ENCODE measurements around the gene KIF3B.

The KIF3B gene

DNA sequence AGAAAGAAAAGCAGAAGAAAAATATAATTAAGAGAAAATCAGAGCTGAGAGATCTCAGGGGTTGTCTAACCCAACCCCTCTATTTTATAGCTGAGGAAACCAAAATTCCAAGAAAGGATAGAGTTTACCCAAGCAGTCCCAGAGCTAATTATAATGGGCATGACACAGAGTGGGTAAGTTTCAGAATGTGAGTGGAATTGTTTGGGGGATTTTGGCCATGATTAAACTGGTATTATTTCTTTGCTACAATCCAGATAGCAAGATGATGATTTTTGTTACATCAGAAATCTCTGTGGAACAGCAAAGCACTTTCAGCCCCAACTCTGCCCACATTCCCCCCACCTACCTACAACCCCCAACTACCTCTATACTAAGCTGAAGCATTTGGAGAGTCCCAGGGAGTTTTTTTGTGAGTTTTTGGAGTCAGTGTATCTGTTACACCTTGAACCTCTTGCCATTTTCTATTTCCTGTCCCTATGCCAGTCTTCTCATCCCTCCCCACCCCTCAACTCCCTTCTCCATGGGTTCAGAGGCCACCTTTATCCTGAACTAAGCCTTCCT, 45.0 kb upstream of the KIF3B start:
- TF ChIP-seq, protein P1, sequence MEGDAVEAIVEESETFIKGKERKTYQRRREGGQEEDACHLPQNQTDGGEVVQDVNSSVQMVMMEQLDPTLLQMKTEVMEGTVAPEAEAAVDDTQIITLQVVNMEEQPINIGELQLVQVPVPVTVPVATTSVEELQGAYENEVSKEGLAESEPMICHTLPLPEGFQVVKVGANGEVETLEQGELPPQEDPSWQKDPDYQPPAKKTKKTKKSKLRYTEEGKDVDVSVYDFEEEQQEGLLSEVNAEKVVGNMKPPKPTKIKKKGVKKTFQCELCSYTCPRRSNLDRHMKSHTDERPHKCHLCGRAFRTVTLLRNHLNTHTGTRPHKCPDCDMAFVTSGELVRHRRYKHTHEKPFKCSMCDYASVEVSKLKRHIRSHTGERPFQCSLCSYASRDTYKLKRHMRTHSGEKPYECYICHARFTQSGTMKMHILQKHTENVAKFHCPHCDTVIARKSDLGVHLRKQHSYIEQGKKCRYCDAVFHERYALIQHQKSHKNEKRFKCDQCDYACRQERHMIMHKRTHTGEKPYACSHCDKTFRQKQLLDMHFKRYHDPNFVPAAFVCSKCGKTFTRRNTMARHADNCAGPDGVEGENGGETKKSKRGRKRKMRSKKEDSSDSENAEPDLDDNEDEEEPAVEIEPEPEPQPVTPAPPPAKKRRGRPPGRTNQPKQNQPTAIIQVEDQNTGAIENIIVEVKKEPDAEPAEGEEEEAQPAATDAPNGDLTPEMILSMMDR (IDR thresholded peaks at IDR 0.05; ENCODE audit: low read depth, low read length, missing control alignments): no peak
- no peak overlapping the region for H3K4me3 ChIP-seq (replicated peaks; ENCODE audit: low read depth, low read length)
- no peak for DNase-seq (ENCODE audit: extremely low read depth, low read depth)

DNA sequence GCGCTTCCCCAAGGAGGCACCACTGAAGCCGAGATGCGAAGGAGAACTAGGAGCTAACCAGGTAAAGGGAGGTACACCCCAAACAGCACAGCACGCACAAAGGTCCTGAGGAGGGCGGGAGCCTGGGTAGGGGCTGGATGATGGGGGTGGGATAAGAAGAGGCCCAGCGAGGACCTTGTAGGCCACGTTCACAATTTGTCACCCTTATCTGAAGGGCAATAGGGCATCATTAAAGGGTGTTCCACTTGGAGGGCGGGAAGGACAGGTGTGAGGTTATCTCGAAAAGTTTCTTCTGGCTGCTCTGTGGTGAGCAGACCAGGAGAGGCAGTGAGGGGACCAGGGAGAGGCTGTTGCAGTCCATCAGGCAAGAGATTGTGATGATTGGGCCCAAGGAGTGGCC, 44.2 kb upstream of the KIF3B start:
- H3K4me3 ChIP-seq (replicated peaks; ENCODE audit: low read depth, low read length): no peak overlapping the region
- TF ChIP-seq, protein P1 (IDR thresholded peaks at IDR 0.05; ENCODE audit: low read depth, low read length, missing control alignments): no peak
- DNase-seq (ENCODE audit: extremely low read depth, low read depth): no peak

DNA sequence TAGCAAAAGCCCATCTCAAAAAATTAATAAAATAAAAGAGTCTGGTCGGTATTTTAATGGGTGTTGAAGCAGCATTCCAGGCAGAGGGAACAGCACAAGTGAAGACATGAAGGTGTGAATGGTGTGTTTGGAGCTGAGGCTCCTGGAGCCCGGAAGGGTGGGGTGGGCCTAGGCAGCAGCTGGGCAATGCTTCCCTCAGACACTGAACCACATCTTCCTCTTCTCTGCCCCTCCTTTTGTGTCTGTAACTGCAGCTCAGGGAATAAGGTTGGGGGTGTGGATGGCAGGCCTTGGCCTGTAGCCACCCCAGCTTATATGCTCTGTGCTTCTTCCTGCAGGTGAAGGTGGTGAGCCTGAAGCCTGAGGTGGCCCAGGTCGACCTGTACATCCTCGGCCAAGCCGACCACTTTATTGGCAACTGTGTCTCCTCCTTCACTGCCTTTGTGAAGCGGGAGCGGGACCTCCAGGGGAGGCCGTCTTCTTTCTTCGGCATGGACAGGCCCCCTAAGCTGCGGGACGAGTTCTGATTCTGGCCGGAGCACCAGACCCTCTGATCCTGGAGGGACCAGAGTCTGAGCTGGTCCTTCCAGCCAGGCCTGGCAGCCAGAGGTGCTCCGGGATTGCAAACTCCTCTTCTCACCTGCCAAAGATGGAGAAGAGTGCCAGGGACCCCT, 43.2 kb upstream of the KIF3B start:
- H3K4me3 ChIP-seq (replicated peaks; ENCODE audit: low read depth, low read length): no peak overlapping the region
- no peak for DNase-seq (ENCODE audit: extremely low read depth, low read depth)
- TF ChIP-seq, protein P1 (IDR thresholded peaks at IDR 0.05; ENCODE audit: low read depth, low read length, missing control alignments): no peak

DNA sequence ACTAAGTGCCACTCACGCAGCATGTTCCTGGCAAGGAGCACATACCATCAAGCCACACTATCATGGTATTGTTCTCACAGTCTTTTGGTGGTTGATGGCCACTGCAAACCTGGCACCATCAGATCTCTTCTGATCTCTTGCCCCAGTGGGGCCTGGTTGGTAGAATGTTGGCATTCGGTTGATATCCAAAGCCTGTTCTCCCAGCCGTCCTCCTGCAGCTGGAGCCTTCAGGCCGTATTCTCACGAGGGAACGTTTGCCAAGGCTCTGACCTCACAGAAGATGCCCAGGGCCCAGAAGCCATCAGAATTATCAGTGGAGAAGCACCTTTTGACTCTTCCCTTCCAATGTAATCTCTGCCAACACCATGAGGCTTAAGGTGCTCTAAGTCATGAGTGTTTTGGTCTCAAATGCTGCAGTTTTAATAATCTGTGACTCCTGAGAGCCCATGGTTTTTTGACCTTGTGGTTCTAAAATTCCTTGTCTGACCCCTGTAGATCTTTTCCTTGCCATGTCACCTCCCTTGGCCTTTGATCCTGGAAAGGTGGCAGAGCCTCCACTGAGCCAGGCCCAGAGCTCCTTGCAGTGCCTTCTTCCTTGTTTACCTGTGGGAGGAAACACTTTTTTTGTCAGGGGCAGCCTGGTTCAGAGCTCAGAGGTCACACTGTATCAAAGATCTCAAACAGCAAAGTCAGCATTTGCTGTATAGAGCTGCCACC, 42.0 kb upstream of the KIF3B start:
- no peak for DNase-seq (ENCODE audit: extremely low read depth, low read depth)
- TF ChIP-seq, protein P1 (IDR thresholded peaks at IDR 0.05; ENCODE audit: low read depth, low read length, missing control alignments): no peak
- H3K4me3 ChIP-seq (replicated peaks; ENCODE audit: low read depth, low read length): no peak overlapping the region

DNA sequence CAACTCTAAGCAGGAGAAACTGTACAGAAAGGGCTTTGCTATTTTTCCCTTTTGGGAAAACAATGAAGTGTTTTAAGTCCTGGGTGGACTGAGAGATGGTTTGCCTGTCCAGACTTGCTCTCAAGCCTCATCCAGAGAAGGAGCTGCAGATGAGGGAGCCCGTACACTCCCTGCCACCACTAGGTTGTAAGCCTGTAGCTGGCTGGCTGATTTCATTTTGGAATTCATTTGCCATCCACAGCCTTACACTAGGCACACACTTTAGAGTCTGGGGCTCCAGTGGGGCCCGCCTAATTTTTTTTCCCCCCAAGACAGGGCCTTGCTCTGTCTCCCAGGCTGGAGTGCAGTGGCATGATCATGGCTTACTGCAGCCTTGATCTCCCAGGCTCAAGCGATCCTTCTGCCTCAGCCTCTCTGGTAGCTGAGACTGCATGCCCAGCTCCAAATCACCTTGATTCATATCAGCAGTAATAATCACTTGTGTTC, 41.4 kb upstream of the KIF3B start:
- TF ChIP-seq, protein P1 (IDR thresholded peaks at IDR 0.05; ENCODE audit: low read depth, low read length, missing control alignments): no peak
- no peak for DNase-seq (ENCODE audit: extremely low read depth, low read depth)
- H3K4me3 ChIP-seq (replicated peaks; ENCODE audit: low read depth, low read length): no peak overlapping the region

DNA sequence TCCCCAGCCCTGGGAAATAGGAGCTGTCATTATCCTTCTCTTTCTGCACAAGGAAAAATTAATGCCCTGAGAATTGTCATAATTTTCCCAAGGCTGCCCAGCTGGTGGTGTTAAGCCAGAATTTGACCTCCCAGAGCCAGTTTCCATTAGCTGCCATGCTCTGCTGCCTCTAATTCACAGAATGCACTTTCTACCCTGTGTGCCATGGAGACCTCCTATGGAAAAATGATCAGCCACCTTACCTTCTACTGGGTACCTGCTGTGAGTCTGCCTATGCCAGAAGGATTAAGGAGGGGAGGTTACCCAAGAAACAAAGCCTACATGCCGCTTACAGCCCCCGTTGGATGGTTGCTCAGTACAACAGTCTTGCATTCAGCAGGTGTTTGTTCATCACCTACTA, 40.6 kb upstream of the KIF3B start:
- H3K4me3 ChIP-seq (replicated peaks; ENCODE audit: low read depth, low read length): no peak overlapping the region
- TF ChIP-seq, protein P1 (IDR thresholded peaks at IDR 0.05; ENCODE audit: low read depth, low read length, missing control alignments): no peak
- DNase-seq (ENCODE audit: extremely low read depth, low read depth): no peak
